SK-N-SH treated with all-trans-retinoic acid at 6 μM for 48 hours (cell line): ENCODE measurements around the gene VPS13A.

ENCODE experiments used
- ARNTL ChIP-seq: fragments of 450-650 bp; formaldehyde crosslinking; IDR thresholded peaks from 2 replicates; pipeline ENCODE4 v1.5.0; 2020; ENCODE audit warnings: low read depth, mild to moderate bottlenecking, moderate library complexity, borderline replicate concordance
- BACH2 ChIP-seq: fragments of 250-450 bp; sonication (Bioruptor Pico); IDR thresholded peaks from 2 replicates; pipeline ENCODE4 v1.9.0; 2021; ENCODE audit warnings: mild to moderate bottlenecking, borderline replicate concordance
- CSDC2 ChIP-seq: fragments of 250-450 bp; sonication (Bioruptor Pico); IDR thresholded peaks from 2 replicates; pipeline ENCODE4 v1.5.0; 2020; ENCODE audit warnings: mild to moderate bottlenecking, moderate library complexity
- GLIS3 ChIP-seq: fragments of 250-450 bp; sonication (Bioruptor Pico); IDR thresholded peaks from 2 replicates; pipeline ENCODE4 v1.5.0; 2020; ENCODE audit warnings: mild to moderate bottlenecking, moderate library complexity
- OSR1 ChIP-seq: fragments of 250-450 bp; sonication (Bioruptor Pico); IDR thresholded peaks from 2 replicates; pipeline ENCODE4 v1.8.0; 2022; ENCODE audit warnings: moderate library complexity, mild to moderate bottlenecking, inconsistent platforms
- RARB ChIP-seq: fragments of 250-450 bp; sonication (Bioruptor Pico); IDR thresholded peaks from 2 replicates; pipeline ENCODE4 v1.8.0; 2021; ENCODE audit warnings: mild to moderate bottlenecking, moderate library complexity
- ZC3H10 ChIP-seq: fragments of 250-450 bp; sonication (Bioruptor Pico); IDR thresholded peaks from 2 replicates; pipeline ENCODE4 v1.5.1; 2021; ENCODE audit warnings: mild to moderate bottlenecking, moderate library complexity
- ZFP3 ChIP-seq: fragments of 250-450 bp; sonication (Bioruptor Pico); IDR thresholded peaks from 2 replicates; pipeline ENCODE4 v1.5.0; 2020; ENCODE audit warnings: mild to moderate bottlenecking, moderate library complexity
- ZNF565 ChIP-seq: fragments of 450-650 bp; formaldehyde crosslinking; conservative IDR thresholded peaks from 2 replicates; pipeline ENCODE4 v1.5.0; 2020; ENCODE audit warnings: low read depth, mild to moderate bottlenecking, moderate library complexity
- ZNF70 ChIP-seq: fragments of 450-650 bp; formaldehyde crosslinking; IDR thresholded peaks from 2 replicates; pipeline ENCODE4 v1.5.0; 2020; ENCODE audit warnings: mild to moderate bottlenecking, moderate library complexity
- TF ChIP-seq, protein P1 (sequence below): fragments of 250-450 bp; sonication (Bioruptor Pico); IDR thresholded peaks from 2 replicates; pipeline ENCODE4 v1.5.0; 2020; ENCODE audit warnings: mild to moderate bottlenecking, moderate library complexity
- TF ChIP-seq, protein P2 (sequence below): fragments of 250-450 bp; sonication (Bioruptor Pico); IDR thresholded peaks from 2 replicates; pipeline ENCODE4 v1.8.0; 2021; ENCODE audit warnings: low read depth, mild to moderate bottlenecking, moderate library complexity, borderline replicate concordance
- TF ChIP-seq, protein P3 (sequence below): fragments of 250-450 bp; sonication (Bioruptor Pico); IDR thresholded peaks from 2 replicates; pipeline ENCODE4 v1.8.0; 2020; ENCODE audit warnings: mild to moderate bottlenecking, moderate library complexity, borderline replicate concordance
- TF ChIP-seq, protein P4 (sequence below): fragments of 250-450 bp; sonication (Bioruptor Pico); IDR thresholded peaks from 2 replicates; pipeline ENCODE4 v1.5.1; 2021; ENCODE audit warnings: mild to moderate bottlenecking, moderate library complexity

DNA sequence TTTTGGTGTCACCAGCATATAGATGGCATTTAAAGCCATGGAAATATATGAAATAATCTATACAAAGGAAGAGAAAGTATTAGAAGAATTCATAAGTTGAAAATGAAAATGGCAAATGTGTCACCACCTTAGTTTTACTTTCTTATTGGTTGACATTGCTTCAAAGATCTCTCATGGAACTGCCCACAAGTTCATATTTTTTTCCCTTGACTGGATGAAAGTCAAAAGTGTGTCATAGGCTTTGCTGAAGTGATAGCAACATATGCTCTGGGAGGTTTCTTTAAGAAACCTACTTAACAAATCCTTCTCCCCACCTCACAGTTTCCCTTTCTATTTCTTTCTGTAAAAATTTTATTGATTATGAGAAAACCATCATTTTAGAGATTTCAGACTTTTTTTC, 127.2 kb downstream of the VPS13A start:
- TF ChIP-seq ARNTL (CRISPR knock-in tag) (no peak), BACH2 (CRISPR knock-in tag) (no peak), RARB (no peak), ZNF70 (CRISPR knock-in tag) (no peak), ZC3H10 (CRISPR knock-in tag) (no peak), GLIS3 (CRISPR knock-in tag) (no peak), CSDC2 (no peak), ZNF565 (no peak), OSR1 (no peak), ZFP3 (CRISPR knock-in tag) (no peak)
- TF ChIP-seq, protein P1, sequence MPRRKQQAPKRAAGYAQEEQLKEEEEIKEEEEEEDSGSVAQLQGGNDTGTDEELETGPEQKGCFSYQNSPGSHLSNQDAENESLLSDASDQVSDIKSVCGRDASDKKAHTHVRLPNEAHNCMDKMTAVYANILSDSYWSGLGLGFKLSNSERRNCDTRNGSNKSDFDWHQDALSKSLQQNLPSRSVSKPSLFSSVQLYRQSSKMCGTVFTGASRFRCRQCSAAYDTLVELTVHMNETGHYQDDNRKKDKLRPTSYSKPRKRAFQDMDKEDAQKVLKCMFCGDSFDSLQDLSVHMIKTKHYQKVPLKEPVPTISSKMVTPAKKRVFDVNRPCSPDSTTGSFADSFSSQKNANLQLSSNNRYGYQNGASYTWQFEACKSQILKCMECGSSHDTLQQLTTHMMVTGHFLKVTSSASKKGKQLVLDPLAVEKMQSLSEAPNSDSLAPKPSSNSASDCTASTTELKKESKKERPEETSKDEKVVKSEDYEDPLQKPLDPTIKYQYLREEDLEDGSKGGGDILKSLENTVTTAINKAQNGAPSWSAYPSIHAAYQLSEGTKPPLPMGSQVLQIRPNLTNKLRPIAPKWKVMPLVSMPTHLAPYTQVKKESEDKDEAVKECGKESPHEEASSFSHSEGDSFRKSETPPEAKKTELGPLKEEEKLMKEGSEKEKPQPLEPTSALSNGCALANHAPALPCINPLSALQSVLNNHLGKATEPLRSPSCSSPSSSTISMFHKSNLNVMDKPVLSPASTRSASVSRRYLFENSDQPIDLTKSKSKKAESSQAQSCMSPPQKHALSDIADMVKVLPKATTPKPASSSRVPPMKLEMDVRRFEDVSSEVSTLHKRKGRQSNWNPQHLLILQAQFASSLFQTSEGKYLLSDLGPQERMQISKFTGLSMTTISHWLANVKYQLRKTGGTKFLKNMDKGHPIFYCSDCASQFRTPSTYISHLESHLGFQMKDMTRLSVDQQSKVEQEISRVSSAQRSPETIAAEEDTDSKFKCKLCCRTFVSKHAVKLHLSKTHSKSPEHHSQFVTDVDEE, result no peak
- TF ChIP-seq, protein P2, sequence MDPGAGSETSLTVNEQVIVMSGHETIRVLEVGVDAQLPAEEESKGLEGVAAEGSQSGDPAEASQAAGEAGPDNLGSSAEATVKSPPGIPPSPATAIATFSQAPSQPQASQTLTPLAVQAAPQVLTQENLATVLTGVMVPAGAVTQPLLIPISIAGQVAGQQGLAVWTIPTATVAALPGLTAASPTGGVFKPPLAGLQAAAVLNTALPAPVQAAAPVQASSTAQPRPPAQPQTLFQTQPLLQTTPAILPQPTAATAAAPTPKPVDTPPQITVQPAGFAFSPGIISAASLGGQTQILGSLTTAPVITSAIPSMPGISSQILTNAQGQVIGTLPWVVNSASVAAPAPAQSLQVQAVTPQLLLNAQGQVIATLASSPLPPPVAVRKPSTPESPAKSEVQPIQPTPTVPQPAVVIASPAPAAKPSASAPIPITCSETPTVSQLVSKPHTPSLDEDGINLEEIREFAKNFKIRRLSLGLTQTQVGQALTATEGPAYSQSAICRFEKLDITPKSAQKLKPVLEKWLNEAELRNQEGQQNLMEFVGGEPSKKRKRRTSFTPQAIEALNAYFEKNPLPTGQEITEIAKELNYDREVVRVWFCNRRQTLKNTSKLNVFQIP (CRISPR knock-in tag), result no peak
- TF ChIP-seq, protein P3, sequence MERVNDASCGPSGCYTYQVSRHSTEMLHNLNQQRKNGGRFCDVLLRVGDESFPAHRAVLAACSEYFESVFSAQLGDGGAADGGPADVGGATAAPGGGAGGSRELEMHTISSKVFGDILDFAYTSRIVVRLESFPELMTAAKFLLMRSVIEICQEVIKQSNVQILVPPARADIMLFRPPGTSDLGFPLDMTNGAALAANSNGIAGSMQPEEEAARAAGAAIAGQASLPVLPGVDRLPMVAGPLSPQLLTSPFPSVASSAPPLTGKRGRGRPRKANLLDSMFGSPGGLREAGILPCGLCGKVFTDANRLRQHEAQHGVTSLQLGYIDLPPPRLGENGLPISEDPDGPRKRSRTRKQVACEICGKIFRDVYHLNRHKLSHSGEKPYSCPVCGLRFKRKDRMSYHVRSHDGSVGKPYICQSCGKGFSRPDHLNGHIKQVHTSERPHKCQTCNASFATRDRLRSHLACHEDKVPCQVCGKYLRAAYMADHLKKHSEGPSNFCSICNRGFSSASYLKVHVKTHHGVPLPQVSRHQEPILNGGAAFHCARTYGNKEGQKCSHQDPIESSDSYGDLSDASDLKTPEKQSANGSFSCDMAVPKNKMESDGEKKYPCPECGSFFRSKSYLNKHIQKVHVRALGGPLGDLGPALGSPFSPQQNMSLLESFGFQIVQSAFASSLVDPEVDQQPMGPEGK (CRISPR knock-in tag), result no peak
- TF ChIP-seq, protein P4, sequence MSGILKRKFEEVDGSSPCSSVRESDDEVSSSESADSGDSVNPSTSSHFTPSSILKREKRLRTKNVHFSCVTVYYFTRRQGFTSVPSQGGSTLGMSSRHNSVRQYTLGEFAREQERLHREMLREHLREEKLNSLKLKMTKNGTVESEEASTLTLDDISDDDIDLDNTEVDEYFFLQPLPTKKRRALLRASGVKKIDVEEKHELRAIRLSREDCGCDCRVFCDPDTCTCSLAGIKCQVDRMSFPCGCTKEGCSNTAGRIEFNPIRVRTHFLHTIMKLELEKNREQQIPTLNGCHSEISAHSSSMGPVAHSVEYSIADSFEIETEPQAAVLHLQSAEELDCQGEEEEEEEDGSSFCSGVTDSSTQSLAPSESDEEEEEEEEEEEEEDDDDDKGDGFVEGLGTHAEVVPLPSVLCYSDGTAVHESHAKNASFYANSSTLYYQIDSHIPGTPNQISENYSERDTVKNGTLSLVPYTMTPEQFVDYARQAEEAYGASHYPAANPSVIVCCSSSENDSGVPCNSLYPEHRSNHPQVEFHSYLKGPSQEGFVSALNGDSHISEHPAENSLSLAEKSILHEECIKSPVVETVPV, result no peak
